ENCODE measurements around the gene KHDC3L. TPM values are rescaled to one million over a fixed set of nuclear protein-coding genes. Genes with fewer than 3 reads are reported as not detected.
"Not testable (repeated sequence)": the region's sequence is repeated elsewhere in the genome, so short reads cannot be mapped to it uniquely, and the experiment has no call there.

Gene KHDC3L
- total RNA-seq, 3 donors from 2014 or later, result not detected

- peaks cover 7% of the 10 kb centered on the region for H3K9me3 ChIP-seq
- no peaks in the 10 kb centered on the region for H3K4me1 ChIP-seq (ENCODE audit: low read depth)
- TF ChIP-seq CTCF (IDR thresholded peaks at IDR 0.05), result no peak
- H3K4me3 ChIP-seq, result no peak overlapping the region
- intact Hi-C loops (cut with DNase I, micrococcal nuclease), result no loop called here
- H3K36me3 ChIP-seq (ENCODE audit: low read depth), result no peaks in the 10 kb centered on the region
- no peak for DNase-seq
- ATAC-seq, result no peak
Measured at GRCh38 chr6:73371984-73372383, 9.5 kb downstream of the KHDC3L start.

DNA sequence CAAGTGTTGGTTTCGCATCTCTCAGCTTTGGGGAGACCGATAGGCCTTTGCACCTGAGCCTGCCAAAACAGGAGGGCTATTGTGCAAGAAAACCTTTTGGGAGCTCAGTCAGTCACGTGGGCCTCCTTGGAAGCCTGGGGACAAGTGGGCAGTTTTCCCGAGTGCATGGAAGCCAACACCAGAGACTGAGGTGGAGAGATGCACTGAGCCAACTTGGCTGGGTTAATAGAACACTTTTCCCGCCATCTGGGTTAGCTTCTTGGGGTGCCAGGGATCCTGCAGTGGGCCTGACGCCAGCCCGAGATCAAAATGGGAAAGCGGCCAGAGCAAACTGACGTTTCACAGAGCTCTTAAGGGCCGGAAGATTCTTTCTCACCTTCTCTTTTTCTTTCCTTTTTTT lies 10.1 kb downstream of the KHDC3L start:
- no peaks in the 10 kb centered on the region for H3K4me1 ChIP-seq (ENCODE audit: low read depth)
- H3K36me3 ChIP-seq (ENCODE audit: low read depth), result no peaks in the 10 kb centered on the region
- no peak for DNase-seq
- ATAC-seq, result no peak
- peaks cover 7% of the 10 kb centered on the region for H3K9me3 ChIP-seq
- no peak overlapping the region for H3K4me3 ChIP-seq
- intact Hi-C loops (cut with DNase I, micrococcal nuclease), result no loop called here
- TF ChIP-seq CTCF (IDR thresholded peaks at IDR 0.05), result no peak

- peaks cover 7% of the 10 kb centered on the region for H3K9me3 ChIP-seq
- no peak overlapping the region for H3K4me3 ChIP-seq
- H3K36me3 ChIP-seq (ENCODE audit: low read depth), result no peaks in the 10 kb centered on the region
- TF ChIP-seq CTCF (IDR thresholded peaks at IDR 0.05), result no peak
- intact Hi-C loops (cut with DNase I, micrococcal nuclease), result no loop called here
- ATAC-seq (no peak), DNase-seq (no peak)
- H3K4me1 ChIP-seq (ENCODE audit: low read depth), result no peaks in the 10 kb centered on the region
Measured at GRCh38 chr6:73375216-73375615, 12.8 kb downstream of the KHDC3L start.

DNA sequence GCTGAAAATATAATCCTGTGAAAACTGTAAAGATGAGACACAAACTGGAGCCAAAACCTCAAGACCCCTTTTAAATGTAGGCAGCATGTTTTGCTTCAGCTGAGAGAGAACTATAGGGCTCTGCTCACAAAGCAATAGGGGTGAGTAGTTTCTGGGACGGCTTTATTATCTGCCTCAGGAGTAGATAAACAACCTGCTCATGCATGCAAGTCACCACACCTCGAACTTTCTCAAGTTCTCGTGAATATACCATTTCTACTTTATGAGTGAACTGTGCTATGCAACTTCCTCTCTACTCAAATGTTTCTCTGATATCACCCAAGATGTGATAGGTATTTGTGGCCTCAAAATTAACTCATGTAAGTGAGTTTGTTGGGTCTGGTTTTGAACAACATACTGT lies 14.8 kb downstream of the KHDC3L start:
- TF ChIP-seq CTCF (IDR thresholded peaks at IDR 0.05), result no peak
- no peaks in the 10 kb centered on the region for H3K4me1 ChIP-seq (ENCODE audit: low read depth)
- intact Hi-C loops (cut with DNase I, micrococcal nuclease), result no loop called here
- peaks cover 2% of the 10 kb centered on the region for H3K9me3 ChIP-seq
- no peak overlapping the region for H3K4me3 ChIP-seq
- ATAC-seq (no peak), DNase-seq (no peak)
- no peaks in the 10 kb centered on the region for H3K36me3 ChIP-seq (ENCODE audit: low read depth)

- DNase-seq; H3K4me1 ChIP-seq (ENCODE audit: low read depth); intact Hi-C loops (cut with DNase I, micrococcal nuclease); H3K4me3 ChIP-seq; H3K9me3 ChIP-seq; ATAC-seq; H3K36me3 ChIP-seq (ENCODE audit: low read depth): not testable (repeated sequence)
Measured at GRCh38 chr6:73381531-73381930, 19.1 kb downstream of the KHDC3L start.

DNA sequence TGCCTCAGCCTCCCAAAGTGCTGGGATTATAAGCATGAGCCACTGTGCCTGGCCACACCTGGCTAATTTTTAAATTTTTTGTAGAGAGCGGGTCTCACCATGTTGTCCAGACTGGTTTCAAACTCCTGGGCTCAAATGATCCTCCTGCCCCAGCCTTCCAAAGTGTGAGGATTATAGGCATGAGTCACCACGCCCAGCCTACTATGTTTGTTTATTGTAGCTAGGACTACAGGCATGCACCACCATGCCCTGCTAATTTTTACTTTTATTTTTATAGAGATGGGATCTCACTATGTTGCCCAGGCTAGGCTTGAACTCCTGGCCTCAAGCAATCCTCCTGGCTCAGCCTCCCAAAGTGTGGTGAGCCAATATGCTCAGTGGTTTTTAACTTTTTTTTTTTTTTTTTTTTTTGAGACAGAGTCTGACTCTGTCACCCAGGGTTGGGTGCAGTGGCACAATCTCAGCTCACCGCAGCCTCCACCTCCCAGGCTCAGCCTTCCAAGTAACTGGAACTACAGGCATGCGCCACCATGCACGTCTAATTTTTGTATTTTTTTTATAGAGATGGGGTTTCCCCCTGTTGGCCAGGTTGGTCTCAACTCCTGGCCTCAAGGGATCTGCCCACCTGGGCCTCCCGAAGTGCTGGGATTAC lies 20.1 kb downstream of the KHDC3L start:
- intact Hi-C loops (cut with DNase I, micrococcal nuclease), result no loop called here
- H3K36me3 ChIP-seq (ENCODE audit: low read depth), result no peaks in the 10 kb centered on the region
- no peaks in the 10 kb centered on the region for H3K9me3 ChIP-seq
- no peak overlapping the region for H3K4me3 ChIP-seq
- DNase-seq (no peak), ATAC-seq (peak; percentile 16)
- no peaks in the 10 kb centered on the region for H3K4me1 ChIP-seq (ENCODE audit: low read depth)
- no peak for TF ChIP-seq CTCF (IDR thresholded peaks at IDR 0.05)
